Amygdala (tissue), 56 donors: ENCODE data around the gene KCTD14.
"Not testable (repeated sequence)": the region's sequence is repeated elsewhere in the genome, so short reads cannot be mapped to it uniquely, and the experiment has no call there.

Experiments used
- DNase-seq, 56 donors: peaks; one replicate each; lab custom pipeline; 2025; lab: John Stamatoyannopoulos, UW

The KCTD14 gene, protein sequence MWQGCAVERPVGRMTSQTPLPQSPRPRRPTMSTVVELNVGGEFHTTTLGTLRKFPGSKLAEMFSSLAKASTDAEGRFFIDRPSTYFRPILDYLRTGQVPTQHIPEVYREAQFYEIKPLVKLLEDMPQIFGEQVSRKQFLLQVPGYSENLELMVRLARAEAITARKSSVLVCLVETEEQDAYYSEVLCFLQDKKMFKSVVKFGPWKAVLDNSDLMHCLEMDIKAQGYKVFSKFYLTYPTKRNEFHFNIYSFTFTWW

DNA sequence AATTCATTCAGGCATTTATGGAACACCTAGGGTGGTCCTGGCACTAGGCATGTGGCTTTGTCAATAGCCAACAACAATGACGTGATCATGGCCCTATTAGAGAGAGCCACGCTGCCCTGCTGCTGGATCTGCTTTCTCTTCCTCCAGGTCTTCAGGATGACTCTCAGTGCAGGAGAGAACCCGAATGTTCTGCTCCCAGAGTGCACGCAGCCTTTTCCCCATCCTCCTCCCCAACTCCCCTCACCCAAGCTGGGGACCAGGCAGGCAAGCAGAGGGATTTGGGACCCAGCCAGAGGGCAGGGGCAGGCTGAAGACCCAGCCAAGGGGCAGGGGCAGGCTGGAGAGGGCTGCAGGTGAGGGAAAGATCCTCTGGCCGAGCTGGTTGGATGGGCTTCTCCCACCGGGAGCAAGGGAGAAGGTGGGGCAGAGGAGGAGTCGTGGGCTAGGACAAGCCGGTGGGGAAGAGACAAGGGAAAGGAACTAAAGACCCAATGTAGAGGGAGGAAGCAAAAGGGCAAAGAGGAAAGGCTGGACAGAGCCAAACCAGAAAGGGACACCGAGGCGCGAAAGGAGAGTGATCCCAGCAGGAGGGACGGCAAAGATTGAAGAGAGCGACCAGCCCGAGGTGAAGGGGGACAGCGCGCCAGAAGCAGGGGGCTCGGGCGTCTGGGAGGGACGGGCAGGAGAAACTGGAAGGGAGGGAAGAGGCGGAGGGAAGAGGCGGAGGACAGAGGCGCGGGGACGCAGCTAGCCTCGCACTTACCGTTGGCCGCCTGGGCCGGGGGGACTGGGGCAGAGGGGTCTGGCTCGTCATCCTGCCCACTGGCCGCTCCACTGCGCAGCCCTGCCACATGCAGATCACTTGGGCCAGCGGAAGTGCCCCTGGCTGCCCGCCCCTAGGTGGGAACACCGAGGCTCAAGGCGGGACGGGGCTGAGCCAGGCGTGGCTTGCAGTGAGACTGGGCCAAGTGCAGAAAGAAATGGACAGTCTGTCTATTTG, at the start of gene KCTD14:
Gene KCTD14, minus strand, starts transcription at position 880 of the 1,000 bp plus-strand sequence. Its CDS starts 27 bp downstream, at position 853.
- peak in 1 of 56 donors; percentile 4 for DNase-seq

- DNase-seq: no peak
Measured at GRCh38 chr11:78072455-78072854, 49.4 kb upstream of the KCTD14 start.

DNA sequence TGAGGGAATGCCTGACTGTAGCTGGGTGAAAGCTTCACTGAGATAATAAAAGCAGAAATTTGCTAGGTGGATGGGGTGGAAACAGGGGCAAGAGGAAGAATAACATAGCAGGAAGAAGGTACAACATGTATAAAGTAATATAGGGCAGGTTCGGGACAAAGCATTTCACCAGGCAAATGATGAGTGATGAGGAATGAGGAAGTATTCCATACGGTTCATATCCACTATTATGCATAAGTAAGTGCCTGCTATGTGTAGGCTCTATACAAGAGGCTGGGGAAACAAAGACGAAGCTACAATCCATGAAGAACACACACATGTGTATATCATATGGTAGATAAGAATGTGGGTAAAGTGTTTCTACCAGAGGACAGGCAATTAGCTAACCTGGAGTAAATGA, 48.6 kb upstream of the KCTD14 start:
- no peak for DNase-seq

DNA sequence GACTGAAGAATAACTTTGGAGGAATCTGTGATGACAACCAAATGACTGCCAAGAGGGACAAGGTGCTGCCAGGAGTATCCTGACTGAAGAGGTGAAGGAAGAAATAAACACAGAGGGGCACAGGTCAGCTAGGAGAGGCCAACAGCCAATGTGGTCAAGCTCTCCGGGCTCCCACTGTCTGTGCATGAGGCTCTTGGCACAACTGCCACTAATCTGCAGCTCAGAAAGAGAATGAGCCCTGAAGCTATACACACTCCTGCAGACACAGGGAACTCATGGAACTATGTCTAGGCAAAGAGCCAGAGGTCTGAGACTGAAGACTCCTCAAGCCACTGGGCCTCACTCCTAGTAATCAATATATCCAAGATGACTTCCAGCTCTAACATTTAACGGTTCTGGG, 47.5 kb upstream of the KCTD14 start:
- DNase-seq: peak in 1 of 56 donors; percentile 6

- DNase-seq: peak in 2 of 56 donors; percentile 5 to 38
Measured at GRCh38 chr11:78069465-78069864, 46.4 kb upstream of the KCTD14 start.

- DNase-seq: no peak
Measured at GRCh38 chr11:78067704-78068103, 44.6 kb upstream of the KCTD14 start.

DNA sequence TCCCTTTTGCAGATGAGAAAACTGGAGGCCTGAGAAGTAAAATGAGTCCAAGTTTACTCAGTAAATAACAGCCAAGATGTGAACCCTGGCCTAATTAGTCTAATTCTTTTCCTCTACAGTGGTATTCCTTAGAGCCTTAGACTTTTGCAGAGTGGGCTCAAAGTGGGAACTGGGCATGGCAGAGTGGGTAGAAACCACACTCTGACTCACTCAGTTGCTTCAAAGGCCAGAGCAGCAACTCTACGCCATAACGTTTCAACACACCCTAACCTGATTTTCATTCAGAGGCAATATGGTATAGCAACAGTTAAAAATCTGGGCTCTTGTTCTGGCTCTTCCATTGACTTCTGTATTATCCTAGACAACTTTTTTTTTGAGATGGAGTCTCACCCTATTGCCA, 43.4 kb upstream of the KCTD14 start:
- no peak for DNase-seq

- DNase-seq: no peak
Measured at GRCh38 chr11:78065203-78065602, 42.1 kb upstream of the KCTD14 start.

- DNase-seq: peak in 1 of 56 donors; percentile 14
Measured at GRCh38 chr11:78063440-78064181, 40.5 kb upstream of the KCTD14 start, which contains the start of gene THRSP. TSS of gene THRSP (plus strand) at chr11:78063861. CDS start at chr11:78063882, 21 bp downstream.

DNA sequence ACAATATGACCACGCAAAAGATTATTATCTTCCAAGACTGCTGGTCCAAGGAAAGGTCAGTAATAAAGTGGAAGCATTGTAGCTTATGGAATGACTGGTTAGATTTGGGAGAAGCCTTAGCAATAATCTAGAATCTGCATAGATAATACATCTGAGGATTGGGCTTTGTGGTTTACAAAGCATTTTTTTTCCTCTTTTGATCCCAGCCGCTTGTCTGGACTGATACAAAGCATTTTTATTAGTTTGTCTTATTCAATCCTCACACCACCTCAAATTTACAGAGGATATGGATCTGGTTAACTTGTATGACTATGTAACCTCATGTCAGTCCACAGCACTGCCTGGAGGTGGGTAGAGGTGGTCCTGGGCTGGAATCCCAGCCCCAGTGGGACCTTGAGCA, 39.6 kb upstream of the KCTD14 start:
- DNase-seq: no peak

DNA sequence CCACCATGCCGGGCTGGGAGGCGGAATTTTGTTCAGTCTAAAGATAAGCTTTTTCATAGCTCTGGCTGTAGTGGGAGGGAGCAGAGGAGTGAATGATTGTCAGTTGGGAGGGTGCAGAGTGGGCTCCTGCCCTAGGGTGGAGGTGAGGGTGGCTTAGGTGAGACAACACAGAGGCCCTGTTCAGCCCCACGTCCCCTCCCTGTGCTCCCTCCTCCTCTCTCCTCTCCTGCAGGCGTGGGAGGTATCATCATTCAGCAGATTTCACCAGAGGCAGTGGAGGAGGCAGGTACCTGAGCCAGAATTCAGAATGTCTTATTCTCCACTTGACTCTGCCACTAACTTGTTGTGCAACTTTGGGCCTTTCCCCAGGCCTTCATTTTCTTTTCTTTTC, 38.8 kb upstream of the KCTD14 start:
- DNase-seq: peak in 2 of 56 donors; percentile 4 to 10

DNA sequence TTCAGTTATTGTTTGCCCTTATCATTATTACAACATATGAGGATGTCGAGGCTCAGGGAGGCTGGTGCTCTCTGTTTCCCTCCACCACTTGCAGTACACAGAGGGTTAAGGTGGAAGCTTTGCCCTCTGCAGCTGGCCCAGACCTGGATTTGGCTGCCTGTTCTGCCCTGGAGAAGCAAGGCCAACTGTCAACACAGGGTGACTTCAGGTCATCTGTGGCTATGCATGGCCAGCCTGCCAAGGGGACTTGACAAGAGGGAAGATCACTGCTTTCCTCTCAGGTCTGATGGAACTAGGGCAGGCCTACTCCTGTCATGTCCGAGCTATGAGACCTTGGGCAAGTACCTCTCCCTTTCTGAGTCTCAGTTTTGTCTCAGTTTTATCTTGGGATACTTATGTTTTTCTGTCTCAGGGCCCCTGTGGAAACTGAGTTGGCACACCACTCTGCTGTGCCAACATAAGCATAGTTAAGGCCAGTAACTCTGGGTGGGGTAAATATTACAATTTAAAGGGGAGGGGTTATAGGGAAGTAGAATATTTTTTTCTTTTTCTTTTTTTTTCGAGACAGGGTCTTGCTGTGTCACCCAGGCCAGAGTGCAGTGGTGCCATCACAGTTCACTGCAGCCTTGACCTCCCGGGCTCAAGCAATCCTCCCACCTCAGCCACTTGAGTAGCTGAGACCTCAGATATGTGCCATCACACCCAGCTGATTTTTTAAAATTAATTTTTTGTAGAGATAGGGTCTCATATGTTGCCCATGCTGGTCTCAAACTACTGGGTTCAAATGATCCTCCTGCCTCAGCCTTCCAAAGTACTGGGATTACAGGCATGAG, 38.2 kb upstream of the KCTD14 start:
- no peak for DNase-seq

GRCh38 chr11:78060533-78060932, 37.5 kb upstream of the KCTD14 start:
- no peak for DNase-seq

DNA sequence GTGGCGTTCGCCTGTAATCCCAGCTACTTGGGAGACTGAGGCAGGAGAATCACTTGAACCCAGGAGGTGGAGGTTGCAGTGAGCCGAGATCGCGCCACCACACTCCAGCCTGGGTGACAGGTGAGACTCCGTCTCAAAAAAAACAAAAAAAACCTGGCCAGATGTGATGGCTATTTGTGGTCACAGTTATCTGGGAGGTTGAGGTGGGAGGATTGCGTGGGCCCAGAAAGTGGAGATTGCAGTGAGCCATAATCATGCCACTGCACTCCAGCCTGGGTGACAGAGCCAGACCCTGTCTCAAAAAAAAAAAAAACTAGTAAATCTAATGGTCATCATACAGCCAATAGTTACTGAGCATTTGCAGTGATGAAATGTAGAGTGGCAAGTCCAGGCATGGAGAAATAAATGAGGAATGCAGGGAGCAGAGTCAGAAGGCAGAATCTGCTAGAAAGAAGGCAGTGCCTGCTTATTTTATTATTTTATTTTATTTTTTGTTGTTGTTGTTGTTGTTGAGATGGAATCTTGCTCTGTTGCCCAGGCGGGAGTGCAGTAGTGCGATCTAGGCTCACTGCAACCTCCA, 36.8 kb upstream of the KCTD14 start:
- DNase-seq: not testable (repeated sequence)

GRCh38 chr11:78057462-78058055, 34.5 kb upstream of the KCTD14 start:
- DNase-seq: no peak

DNA sequence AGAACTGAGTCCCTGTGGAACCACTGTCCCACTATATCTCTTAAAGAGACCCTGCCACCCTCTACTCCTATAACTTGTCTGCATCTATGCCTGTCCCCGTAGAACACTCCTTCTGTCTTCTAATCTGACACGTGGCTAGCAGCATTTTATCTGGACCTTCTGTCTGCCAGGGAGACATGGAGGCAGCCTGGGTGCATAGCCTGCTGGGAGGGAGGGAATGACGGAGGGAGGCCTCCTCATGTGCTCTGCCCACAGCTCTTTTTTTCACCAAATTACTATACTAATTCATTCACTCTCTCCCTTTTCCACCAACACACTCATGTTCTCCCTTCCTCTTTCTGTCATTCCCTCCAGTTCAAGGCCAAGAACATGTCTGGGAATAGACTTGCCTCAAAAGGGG, 33.0 kb upstream of the KCTD14 start:
- DNase-seq: no peak

GRCh38 chr11:78054971-78055370, 31.9 kb upstream of the KCTD14 start:
- no peak for DNase-seq

DNA sequence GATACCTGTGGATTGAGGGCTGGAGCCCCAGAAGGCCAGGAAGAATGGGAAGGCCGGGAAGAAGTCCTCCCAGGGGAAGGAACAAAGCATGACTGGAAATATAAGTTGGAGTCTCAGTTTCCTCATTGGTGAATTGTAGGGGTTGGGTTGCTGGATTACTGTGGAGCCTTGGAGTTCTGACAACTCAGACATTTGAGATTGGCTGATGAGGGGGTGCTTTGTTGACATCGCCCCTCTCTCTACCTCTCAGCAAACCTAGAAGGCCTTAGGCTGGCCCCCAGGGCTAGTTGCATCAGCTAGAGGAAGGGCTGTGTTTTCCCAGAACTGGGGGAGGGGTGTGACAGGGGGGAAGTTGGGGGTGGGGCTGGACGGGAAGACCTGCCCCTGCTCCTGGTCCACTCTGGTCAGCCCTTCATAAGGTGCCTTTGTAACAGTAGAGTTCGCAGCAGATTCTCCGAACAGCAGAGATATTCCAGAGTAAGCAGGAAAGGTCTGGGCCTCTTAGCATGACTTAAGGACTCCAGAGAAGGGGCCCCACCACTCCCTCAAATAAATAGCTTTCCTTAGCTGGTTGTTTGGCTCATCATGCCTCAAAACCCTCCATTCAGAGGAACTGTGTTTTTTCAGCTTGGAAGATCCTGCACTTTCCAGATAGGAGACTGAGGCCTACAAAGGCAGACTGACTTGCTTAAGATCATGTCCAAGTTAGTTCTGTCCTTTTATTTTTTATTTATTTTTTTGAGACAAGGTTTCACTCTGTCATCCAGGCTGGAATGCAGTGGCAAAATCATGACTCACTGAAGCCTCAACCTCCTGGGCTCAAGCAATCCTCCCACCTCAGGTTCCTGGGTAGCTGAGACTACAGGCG, 28.1 kb upstream of the KCTD14 start:
- DNase-seq: no peak
